ENCODE measurements around the gene PTGER4.
A peak's percentile ranks its signal among the peaks of the same experiment; 100 is the strongest.

The PTGER4 gene

DNA sequence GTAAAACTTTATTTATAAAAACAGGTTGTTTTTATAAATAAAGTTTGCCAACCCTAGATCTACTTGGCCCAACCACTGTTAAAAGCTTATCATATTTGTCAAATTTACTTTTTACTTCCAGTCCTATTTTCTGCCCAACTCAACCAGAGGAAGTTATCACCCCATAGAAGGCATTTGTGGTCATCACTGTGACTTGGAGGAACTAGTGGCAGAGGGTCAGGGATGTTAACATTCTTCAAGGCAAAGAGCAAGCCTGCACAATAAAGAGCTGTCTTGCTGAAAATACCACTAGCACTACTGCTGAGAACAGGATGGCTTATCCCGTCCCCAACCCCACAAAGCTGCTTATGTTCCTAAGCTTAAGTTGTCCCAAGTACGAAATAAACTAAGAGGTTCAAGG is 53.7 kb downstream of the PTGER4 start:
- no peak for DNase-seq
- Mint-ChIP-seq H3K4me3 (no peak overlapping the region), H3K36me3 (ENCODE audit: low read depth) (peaks cover 45% of the 10 kb centered on the region), H3K27ac (no peak overlapping the region), H3K4me1 (peaks cover 5% of the 10 kb centered on the region), H3K9me3 (no peaks in the 10 kb centered on the region), H3K27me3 (ENCODE audit: low read depth, poor library complexity) (peaks cover 3% of the 10 kb centered on the region)
- TF ChIP-seq CTCF (IDR thresholded peaks at IDR 0.05) = no peak

GRCh38 chr5:40733879-40734563 is 54.3 kb downstream of the PTGER4 start:
- no peaks in the 10 kb centered on the region for H3K9me3 Mint-ChIP-seq
- H3K36me3 Mint-ChIP-seq (ENCODE audit: low read depth) = peaks cover 44% of the 10 kb centered on the region
- no peak for TF ChIP-seq CTCF (IDR thresholded peaks at IDR 0.05)
- no peak overlapping the region for H3K4me3 Mint-ChIP-seq
- peaks cover 5% of the 10 kb centered on the region for H3K4me1 Mint-ChIP-seq
- no peak for DNase-seq
- peaks cover 3% of the 10 kb centered on the region for H3K27me3 Mint-ChIP-seq (ENCODE audit: low read depth, poor library complexity)
- H3K27ac Mint-ChIP-seq = no peak overlapping the region

DNA sequence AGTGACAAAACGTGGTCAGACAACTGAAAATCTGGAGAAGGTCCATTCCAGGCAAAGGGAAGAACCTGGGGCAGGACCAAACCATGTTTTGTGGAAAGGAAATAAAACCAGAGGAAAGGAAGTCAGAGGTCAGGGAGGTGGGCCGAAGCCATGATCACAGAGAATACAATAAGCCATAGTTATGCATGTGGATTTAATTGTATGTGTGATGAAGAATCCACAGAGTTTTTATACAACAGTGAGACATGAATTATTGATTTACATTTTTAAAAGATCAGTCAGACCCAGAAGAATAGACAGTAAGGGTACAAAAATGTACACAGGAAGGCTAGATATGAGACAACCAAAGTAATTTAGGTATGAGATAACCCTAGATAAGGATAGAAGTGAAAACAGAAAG is 55.3 kb downstream of the PTGER4 start:
- no peak for DNase-seq
- Mint-ChIP-seq H3K4me1 (peaks cover 5% of the 10 kb centered on the region), H3K9me3 (peaks cover 5% of the 10 kb centered on the region), H3K4me3 (no peak overlapping the region), H3K27me3 (ENCODE audit: low read depth, poor library complexity) (peaks cover 3% of the 10 kb centered on the region), H3K36me3 (ENCODE audit: low read depth) (peaks cover 51% of the 10 kb centered on the region), H3K27ac (no peak overlapping the region)
- no peak for TF ChIP-seq CTCF (IDR thresholded peaks at IDR 0.05)

DNA sequence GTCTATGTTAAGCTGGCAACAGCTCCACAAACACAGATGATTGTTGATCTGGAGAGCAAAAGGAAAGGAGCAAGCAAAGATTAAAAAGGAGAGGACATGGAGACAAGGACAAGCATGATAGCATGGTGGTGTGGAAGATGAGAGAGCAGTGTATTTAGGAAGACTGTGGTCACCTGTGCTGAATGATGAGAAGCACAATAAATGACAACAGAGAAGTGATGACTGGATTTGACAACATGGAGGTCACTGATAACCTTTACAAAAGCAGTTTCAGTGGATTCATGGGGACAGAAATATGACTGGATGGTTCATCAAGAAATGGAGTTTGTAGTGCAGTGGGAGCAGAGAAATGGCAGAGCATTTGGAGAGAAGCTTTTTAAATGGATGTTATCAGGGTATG is 55.9 kb downstream of the PTGER4 start:
- H3K4me1 Mint-ChIP-seq = peaks cover 5% of the 10 kb centered on the region
- no peak for DNase-seq
- peaks cover 51% of the 10 kb centered on the region for H3K36me3 Mint-ChIP-seq (ENCODE audit: low read depth)
- H3K27me3 Mint-ChIP-seq (ENCODE audit: low read depth, poor library complexity) = peaks cover 3% of the 10 kb centered on the region
- no peak for TF ChIP-seq CTCF (IDR thresholded peaks at IDR 0.05)
- peaks cover 11% of the 10 kb centered on the region for H3K9me3 Mint-ChIP-seq
- no peak overlapping the region for H3K27ac Mint-ChIP-seq
- H3K4me3 Mint-ChIP-seq = no peak overlapping the region

DNA sequence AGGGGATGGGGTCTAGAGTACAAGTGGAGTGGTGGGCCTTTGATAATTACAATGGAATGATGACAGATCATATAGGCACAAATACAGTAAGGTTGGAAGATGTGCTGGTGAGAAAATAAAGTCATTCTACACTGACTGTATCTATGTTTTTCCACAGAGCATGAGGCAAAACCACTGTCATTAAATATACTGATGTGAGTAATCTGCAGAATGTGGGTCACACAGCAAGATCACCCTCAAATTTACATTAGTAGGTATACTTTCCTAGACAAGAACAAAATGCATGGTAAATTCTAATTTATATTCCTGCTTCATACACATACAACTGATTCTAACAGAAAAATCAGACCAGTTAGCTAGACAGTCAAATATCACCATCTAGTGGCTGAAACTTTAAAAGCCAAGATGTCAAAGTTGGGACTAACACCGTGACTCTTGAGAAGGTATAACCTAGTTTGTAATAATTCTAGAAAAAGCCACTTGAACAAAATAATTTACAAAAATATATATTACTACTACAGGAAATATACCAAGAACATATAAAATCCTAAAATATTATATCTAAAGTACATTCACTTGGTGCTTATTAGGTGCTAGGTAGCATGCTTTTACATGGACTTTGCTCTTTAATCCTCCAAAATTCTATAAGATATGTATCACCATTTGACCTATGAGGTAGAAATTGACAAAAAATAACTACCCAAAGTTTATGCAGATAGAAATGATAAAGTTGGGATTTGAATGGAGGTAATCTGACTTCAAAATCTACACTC is 56.6 kb downstream of the PTGER4 start:
- peaks cover 18% of the 10 kb centered on the region for H3K9me3 Mint-ChIP-seq
- H3K36me3 Mint-ChIP-seq (ENCODE audit: low read depth) = peaks cover 55% of the 10 kb centered on the region
- no peak overlapping the region for H3K4me3 Mint-ChIP-seq
- DNase-seq = no peak
- peaks cover 3% of the 10 kb centered on the region for H3K27me3 Mint-ChIP-seq (ENCODE audit: low read depth, poor library complexity)
- peaks cover 5% of the 10 kb centered on the region for H3K4me1 Mint-ChIP-seq
- peak; percentile 72 for TF ChIP-seq CTCF (IDR thresholded peaks at IDR 0.05)
- no peak overlapping the region for H3K27ac Mint-ChIP-seq
